SK-N-MC (cell line): Measurements from ENCODE around the gene KIF7.

Experiments used
- DNase-seq: peaks from one replicate; pipeline ENCODE4 v3.0.0-alpha.2; 2011; ENCODE audit warnings: low read depth, low spot score
- H3K27ac ChIP-seq: fragments of 200-600 bp; sonication (generic); 2 replicates; pipeline ENCODE4 v1.5.1; 2016; ENCODE audit warnings: mixed run types
- H3K36me3 ChIP-seq: fragments of 200-600 bp; sonication (generic); 2 replicates; pipeline ENCODE4 v1.6.1; 2017; ENCODE audit warnings: antibody characterized with exemption, low read length, mixed read lengths; ENCODE audit not compliant: insufficient read depth
- H3K4me3 ChIP-seq: fragments of 200-600 bp; sonication (generic); 2 replicates; pipeline ENCODE4 v1.5.1; 2016
- H3K9ac ChIP-seq: fragments of 200-600 bp; sonication (generic); 2 replicates; pipeline ENCODE4 v1.8.0; 2017; ENCODE audit warnings: mixed run types, mixed read lengths; ENCODE audit not compliant: insufficient read length
- H3K9me3 ChIP-seq: fragments of 200-600 bp; sonication (generic); 2 replicates; pipeline ENCODE4 v1.6.1; 2017; ENCODE audit warnings: low read depth, mild to moderate bottlenecking, antibody characterized with exemption, low read length, moderate library complexity, mixed read lengths
- EZH2 ChIP-seq: fragments of 200-600 bp; sonication (generic); IDR thresholded peaks from one replicate; pipeline ENCODE4 v1.6.1; 2017; ENCODE audit warnings: antibody characterized with exemption
- FOXP2 ChIP-seq: optimal IDR thresholded peaks from 2 replicates; pipeline ENCODE3; 2011; ENCODE audit warnings: mild to moderate bottlenecking, moderate library complexity; ENCODE audit not compliant: insufficient read depth; ENCODE audit errors: extremely low read length, control extremely low read depth
- POLR2AphosphoS5 ChIP-seq: IDR thresholded peaks from 2 replicates; pipeline ENCODE4 v1.6.1; 2012; ENCODE audit warnings: mild to moderate bottlenecking, low read depth, low read length, borderline replicate concordance

KIF7 gene

GRCh38 chr15:89685995-89686394 is 30.7 kb upstream of the KIF7 start:
- Histone ChIP-seq H3K9ac (no peak overlapping the region), H3K36me3 (peaks cover 25% of the 10 kb centered on the region), H3K4me3 (no peak overlapping the region), H3K27ac (peak overlapping the region; percentile 33; the same call in 1 of the 2 replicates), H3K9me3 (no peaks in the 10 kb centered on the region)
- DNase-seq, result no peak
- TF ChIP-seq EZH2, result no peak
- no peak for TF ChIP-seq POLR2AphosphoS5
- no peak for TF ChIP-seq FOXP2

GRCh38 chr15:89681146-89681545 is 25.9 kb upstream of the KIF7 start:
- Histone ChIP-seq H3K9ac (no peak overlapping the region), H3K4me3 (no peak overlapping the region), H3K9me3 (no peaks in the 10 kb centered on the region), H3K27ac (no peak overlapping the region), H3K36me3 (peaks cover 23% of the 10 kb centered on the region)
- DNase-seq, result no peak
- no peak for TF ChIP-seq FOXP2
- TF ChIP-seq EZH2, result no peak
- TF ChIP-seq POLR2AphosphoS5, result no peak

- DNase-seq, result no peak
Observed at GRCh38 chr15:89680282-89680873, 25.1 kb upstream of the KIF7 start.

GRCh38 chr15:89679212-89679611 is 23.9 kb upstream of the KIF7 start, which contains the start of gene PLIN1:
Gene PLIN1, minus strand, starts transcription at chr15:89679367. Its CDS starts 1,878 bp downstream, at chr15:89677489.
- no peak within 1 kb of the TSS for H3K9ac ChIP-seq
- TF ChIP-seq FOXP2, result no peak
- TF ChIP-seq EZH2, result no peak
- TF ChIP-seq POLR2AphosphoS5, result no peak

More at GRCh38 chr15:89680282-89680873, 25.1 kb upstream of the KIF7 start:
- Histone ChIP-seq H3K9ac (no peak overlapping the region), H3K4me3 (no peak overlapping the region), H3K36me3 (peaks cover 18% of the 10 kb centered on the region; the same call in 1 of the 2 replicates), H3K9me3 (no peaks in the 10 kb centered on the region), H3K27ac (no peak overlapping the region)
- TF ChIP-seq EZH2 (no peak), POLR2AphosphoS5 (no peak)

GRCh38 chr15:89677381-89677780 is 22.1 kb upstream of the KIF7 start:
- Histone ChIP-seq H3K9ac (no peak overlapping the region), H3K27ac (no peak overlapping the region), H3K36me3 (no peaks in the 10 kb centered on the region), H3K4me3 (no peak overlapping the region), H3K9me3 (no peaks in the 10 kb centered on the region)
- no peak for DNase-seq
- TF ChIP-seq FOXP2 (no peak), POLR2AphosphoS5 (no peak), EZH2 (no peak)

More at GRCh38 chr15:89679212-89679611, 23.9 kb upstream of the KIF7 start, which contains the start of gene PLIN1:
- no peak within 1 kb of the TSS for H3K4me3 ChIP-seq
- H3K27ac ChIP-seq, result no peak within 1 kb of the TSS
- DNase-seq, result no peak
- H3K36me3 ChIP-seq, result peaks cover 13% of the 10 kb centered on the region; the same call in 1 of the 2 replicates
- H3K9me3 ChIP-seq, result no peaks in the 10 kb centered on the region

- H3K36me3 ChIP-seq, result no peaks in the 10 kb centered on the region
- H3K9me3 ChIP-seq, result no peaks in the 10 kb centered on the region
- H3K9ac ChIP-seq, result no peak overlapping the region
- no peak for DNase-seq
- H3K4me3 ChIP-seq, result no peak overlapping the region
- no peak overlapping the region for H3K27ac ChIP-seq
- TF ChIP-seq FOXP2, result no peak
- TF ChIP-seq EZH2, result no peak
- TF ChIP-seq POLR2AphosphoS5, result no peak
Observed at GRCh38 chr15:89675606-89676005, 20.3 kb upstream of the KIF7 start.

GRCh38 chr15:89674526-89674925 is 19.3 kb upstream of the KIF7 start:
- H3K4me3 ChIP-seq, result no peak overlapping the region
- H3K9ac ChIP-seq, result no peak overlapping the region
- H3K27ac ChIP-seq, result no peak overlapping the region
- no peaks in the 10 kb centered on the region for H3K36me3 ChIP-seq
- no peaks in the 10 kb centered on the region for H3K9me3 ChIP-seq
- TF ChIP-seq POLR2AphosphoS5 (no peak), FOXP2 (no peak), EZH2 (no peak)
- no peak for DNase-seq

- no peak overlapping the region for H3K9ac ChIP-seq
- DNase-seq, result no peak
Observed at GRCh38 chr15:89673165-89673512, 17.9 kb upstream of the KIF7 start.

More at GRCh38 chr15:89673165-89673512, 17.9 kb upstream of the KIF7 start:
- H3K9me3 ChIP-seq, result no peaks in the 10 kb centered on the region
- no peak for TF ChIP-seq FOXP2
- TF ChIP-seq EZH2, result no peak
- no peak for TF ChIP-seq POLR2AphosphoS5
- no peak overlapping the region for H3K27ac ChIP-seq
- no peaks in the 10 kb centered on the region for H3K36me3 ChIP-seq
- no peak overlapping the region for H3K4me3 ChIP-seq
